GM19240 (cell line): Measurements from ENCODE around the gene P4HA1.
"Not testable (repeated sequence)": the region's sequence is repeated elsewhere in the genome, so short reads cannot be mapped to it uniquely, and the experiment has no call there.

Experiments used
- DNase-seq: peaks from one replicate; pipeline ENCODE4 v3.0.0; 2011; ENCODE audit warnings: low spot score; ENCODE audit not compliant: insufficient read length

P4HA1 gene

DNA sequence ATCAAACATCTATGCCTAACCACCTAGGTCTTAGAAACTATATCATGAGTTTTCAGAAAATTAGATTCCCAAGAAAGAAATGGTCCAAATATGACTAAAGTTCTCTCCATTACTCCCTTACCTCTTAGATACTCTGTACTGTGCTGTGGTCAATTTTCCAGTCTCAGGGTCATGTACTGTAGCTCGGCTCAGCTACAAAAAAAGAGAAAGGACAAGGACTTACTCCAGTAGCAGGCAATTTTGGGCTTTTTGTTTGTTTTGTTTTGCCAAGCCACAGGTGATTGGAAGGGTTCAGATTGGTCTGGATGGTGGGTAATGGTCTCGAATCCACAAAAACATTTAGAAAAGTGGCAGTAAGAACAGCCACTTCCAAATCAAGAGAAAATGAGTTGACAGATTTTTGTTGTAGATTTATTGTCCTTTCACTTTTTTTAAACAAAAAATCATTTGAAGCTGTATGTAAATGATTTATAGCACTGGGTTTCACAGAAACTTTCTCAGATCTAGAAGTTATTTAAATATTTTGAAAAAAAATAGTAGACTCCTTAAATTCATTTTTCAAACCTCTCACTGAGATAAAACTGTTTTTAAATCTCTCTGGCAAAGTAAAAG, 52.8 kb downstream of the P4HA1 start:
- DNase-seq: no peak

DNA sequence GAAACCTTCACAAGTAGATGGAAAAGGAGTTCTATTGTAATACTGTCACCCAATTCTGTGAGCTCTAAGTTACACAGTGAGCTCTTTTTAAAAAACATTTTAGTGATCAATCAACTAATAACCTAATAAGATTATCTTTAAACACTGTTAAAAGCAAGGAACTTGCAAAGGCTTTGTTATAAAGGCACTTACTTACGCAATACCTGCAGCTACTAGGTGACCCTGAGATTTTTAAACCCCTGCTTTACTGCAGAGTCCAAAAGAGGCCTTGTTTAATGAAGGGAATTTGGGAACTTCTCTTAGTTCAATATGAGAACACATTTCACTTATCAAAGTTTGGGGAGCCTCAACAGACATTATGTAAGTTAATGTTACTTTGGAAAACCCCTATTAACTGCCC, 53.3 kb downstream of the P4HA1 start:
- no peak for DNase-seq

GRCh38 chr10:73042130-73042529, 54.5 kb downstream of the P4HA1 start:
- no peak for DNase-seq

DNA sequence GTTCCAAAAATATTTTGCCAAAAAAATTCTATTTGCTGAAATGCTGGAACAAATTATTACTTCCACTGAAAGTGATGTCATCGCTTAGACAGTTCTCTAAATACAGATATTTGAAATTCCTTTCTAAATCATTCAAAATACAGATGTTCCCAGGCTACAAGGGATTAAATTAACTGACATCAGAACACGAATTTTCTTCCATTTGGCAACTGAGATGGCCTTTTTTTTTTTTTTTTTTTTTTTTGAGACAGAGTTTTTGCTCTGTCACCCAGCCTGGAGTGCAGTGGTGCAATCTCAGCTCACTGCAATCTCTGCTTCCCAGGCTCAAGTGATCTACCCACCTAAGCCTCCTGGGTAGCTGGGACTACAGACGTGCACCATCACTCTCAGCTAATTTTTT, 57.0 kb downstream of the P4HA1 start:
- no peak for DNase-seq

- not testable (repeated sequence) for DNase-seq
Observed at GRCh38 chr10:73036285-73036684, 60.4 kb downstream of the P4HA1 start.

GRCh38 chr10:73032536-73032935, 64.1 kb downstream of the P4HA1 start:
- no peak for DNase-seq

- not testable (repeated sequence) for DNase-seq
Observed at GRCh38 chr10:73026623-73027022, 70.0 kb downstream of the P4HA1 start.

DNA sequence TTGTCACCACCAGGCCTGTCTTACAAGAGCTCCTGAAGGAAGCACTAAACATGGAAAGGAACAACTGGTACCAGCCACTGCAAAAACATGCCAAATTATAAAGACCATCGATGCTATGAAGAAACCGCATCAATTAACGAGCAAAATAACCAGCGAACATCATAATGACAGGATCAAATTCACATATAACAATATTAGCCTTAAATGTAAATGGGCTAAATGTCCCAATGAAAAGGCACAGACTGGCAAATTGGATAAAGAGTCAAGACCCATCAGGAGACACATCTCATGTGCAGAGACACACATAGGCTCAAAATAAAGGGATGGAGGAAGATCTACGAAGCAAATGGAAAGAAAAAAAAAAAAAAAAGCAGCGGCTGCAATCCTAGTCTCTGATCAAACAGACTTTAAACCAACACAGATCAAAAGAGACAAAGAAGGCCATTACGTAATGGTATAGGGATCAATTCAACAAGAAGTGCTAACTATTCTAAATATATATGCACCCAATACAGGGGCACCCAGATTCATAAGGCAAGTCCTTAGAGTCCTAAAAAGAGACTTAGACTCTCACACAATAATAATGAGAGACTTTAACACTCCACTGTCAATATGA, 73.1 kb downstream of the P4HA1 start:
- DNase-seq: not testable (repeated sequence)

DNA sequence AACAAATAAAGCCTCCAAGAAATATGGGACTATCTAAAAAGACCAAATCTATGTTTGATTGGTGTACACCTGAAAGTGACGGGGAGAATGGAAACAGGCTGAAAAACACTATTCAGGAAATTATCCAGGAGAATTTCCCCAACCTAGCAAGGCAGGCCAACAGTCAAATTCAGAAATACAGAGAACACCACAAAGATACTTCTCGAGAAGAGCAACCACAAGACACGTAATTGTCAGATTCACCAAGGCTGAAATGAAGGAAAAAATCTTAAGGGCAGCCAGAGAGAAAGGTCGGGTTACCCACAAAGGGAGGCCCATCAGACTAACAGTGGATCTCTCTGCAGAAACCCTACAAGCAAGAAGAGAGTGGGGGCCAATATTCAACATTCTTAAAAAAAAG, 73.7 kb downstream of the P4HA1 start:
- DNase-seq: not testable (repeated sequence)

- DNase-seq: not testable (repeated sequence)
Observed at GRCh38 chr10:73021538-73022164, 75.0 kb downstream of the P4HA1 start.

- no peak for DNase-seq
Observed at GRCh38 chr10:73021050-73021449, 75.6 kb downstream of the P4HA1 start.

- no peak for DNase-seq
Observed at GRCh38 chr10:73019100-73019499, 77.6 kb downstream of the P4HA1 start.

DNA sequence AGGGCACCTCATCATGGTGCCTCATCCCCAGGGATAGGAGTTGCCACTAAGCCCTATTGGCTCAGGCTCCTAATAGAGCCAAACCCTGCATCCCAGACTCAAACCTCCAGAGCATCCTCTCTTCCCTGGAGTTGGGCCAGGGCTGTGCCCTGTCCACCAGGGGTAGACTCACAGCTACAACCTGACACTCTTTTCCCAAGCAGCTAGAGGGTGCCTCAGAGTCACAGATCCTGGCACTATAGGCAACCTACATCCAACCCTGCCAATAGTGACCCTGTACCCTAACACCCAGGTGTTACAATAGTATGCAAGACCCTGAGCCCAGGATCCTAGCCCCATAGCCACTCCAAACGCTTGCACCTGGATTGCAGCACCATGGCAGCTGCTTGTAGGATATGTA, 78.0 kb downstream of the P4HA1 start:
- no peak for DNase-seq

DNA sequence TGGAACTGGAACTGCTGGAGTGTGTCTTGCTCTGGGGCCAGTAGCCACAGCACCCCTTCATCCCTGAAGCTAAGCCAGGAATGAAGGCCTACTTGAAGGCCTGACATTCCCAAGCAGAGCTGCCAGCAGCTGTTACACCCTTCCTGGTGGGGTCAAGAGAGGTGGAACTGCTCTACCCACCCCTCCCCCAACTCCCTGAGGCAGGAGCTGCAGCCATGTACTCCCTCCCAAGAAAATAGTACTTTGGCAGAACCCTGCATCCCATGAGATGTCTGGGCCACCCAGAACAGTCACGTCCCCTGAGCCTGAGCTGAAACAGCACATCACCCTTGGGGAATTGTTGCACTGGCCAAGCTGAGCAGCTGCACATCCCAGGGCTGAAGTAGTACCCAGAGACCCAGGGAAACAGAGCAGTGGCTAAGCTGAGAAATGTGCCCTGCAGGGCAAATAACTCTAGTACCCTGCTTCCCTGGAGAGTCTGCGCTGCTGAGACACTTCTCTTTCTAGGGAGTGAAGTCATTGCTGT, 78.6 kb downstream of the P4HA1 start:
- DNase-seq: no peak

DNA sequence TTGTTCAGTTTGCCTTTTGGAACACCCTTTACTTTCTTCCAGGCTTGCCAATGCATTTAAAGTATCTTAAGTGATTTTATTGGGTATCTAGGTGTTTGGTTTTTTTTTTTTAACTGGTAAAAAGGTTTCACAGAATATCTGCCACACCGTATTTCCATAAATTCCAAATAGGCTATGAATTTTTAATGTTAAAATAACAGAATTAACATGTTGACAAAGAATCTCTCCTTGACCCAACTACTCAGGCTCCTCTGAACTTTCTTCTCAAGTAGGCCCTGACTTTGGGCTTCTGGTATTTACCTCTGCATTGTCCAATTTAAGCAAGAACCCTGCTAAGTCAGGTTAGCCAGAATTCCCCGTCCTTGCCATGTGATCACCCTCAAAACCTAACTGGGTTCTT, 80.9 kb downstream of the P4HA1 start:
- no peak for DNase-seq

DNA sequence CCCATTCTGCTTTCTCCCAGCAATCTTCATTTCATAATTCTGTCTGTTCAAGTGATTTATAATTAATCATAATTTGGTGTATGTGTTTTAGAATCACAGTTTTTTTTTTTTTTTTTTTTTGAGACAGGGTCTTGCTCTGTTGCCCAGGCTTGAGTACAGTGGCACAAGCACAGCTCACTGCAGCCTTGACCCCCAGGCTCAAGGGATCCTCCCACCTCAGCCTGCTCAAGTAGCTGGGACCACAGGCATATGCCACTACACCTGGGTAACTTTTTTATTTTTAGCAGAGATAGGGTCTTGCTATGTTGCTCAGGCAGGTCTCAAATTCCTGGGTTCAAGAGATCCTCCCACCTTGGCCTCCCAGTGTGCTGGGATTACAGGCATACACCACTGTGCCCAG, 92.8 kb downstream of the P4HA1 start:
- DNase-seq: no peak

GRCh38 chr10:73000973-73001372, 95.7 kb downstream of the P4HA1 start:
- DNase-seq: no peak

DNA sequence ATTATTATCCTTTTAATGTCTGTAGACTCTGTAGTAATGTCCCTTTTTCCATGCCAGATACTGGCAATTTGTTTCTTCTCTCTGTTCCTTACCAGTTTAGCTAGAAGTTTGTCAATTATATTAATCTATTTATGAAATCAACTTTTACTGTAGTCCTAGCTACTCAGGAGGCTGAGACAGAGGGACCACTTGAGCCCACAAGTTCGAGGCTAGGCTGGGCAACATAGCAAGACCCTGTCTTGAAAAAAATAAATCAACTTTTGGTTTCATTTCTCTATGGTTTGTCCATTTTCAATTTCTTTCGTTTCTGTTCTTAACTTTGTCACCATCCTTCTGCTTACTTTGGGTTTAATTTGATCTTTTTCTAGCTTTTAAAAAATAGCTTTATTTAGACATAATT, 99.6 kb downstream of the P4HA1 start:
- no peak for DNase-seq

GRCh38 chr10:72995459-72995858, 101.2 kb downstream of the P4HA1 start:
- DNase-seq: not testable (repeated sequence)

DNA sequence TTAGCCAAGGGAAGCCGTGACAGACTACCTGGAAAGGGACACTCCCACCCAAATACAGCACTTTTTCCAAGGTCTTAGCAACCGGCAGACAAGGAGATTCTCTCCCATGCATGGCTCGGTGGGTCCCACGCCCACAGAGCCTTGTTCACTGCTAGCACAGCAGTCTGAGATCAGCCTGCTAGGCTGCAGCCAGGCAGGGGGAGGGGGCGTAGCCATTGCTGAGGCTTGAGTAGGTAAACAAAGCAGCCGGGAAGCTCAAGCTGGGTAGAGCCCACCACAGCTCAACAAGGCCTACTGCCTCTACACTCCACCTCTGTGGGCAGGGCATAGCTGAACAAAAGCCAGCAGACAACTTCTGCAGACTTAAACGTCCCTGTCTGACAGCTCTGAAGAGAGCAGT, 106.9 kb downstream of the P4HA1 start:
- not testable (repeated sequence) for DNase-seq

GRCh38 chr10:72984618-72985017, 112.0 kb downstream of the P4HA1 start:
- not testable (repeated sequence) for DNase-seq

GRCh38 chr10:72981882-72982529, 114.7 kb downstream of the P4HA1 start:
- no peak for DNase-seq
